Activated naive CD8-positive, alpha-beta T cell treated with anti-CD3 and anti-CD28 coated beads, Interleukin-2, amount 50 U/mL, for 24 hours (primary cell): Measurements from ENCODE around the gene CCR5AS.
"Not testable (repeated sequence)": the region's sequence is repeated elsewhere in the genome, so short reads cannot be mapped to it uniquely, and the experiment has no call there.

Experiments
- ATAC-seq: fragments of 150-1000 bp; cut with Tn5 transposase; one replicate; pipeline ENCODE4 v1.10.0; 2021
- DNase-seq: peaks from one replicate; pipeline ENCODE4 v3.0.0; 2021
- H3K27ac Mint-ChIP-seq: one replicate; pipeline ENCODE4 v1.8.0; 2021; ENCODE audit warnings: mild to moderate bottlenecking, mixed read lengths
- H3K27me3 Mint-ChIP-seq: one replicate; pipeline ENCODE4 v1.8.0; 2021; ENCODE audit warnings: mixed read lengths
- H3K36me3 Mint-ChIP-seq: one replicate; pipeline ENCODE4 v1.8.0; 2021; ENCODE audit warnings: low read depth, mixed read lengths
- H3K4me1 Mint-ChIP-seq: one replicate; pipeline ENCODE4 v1.8.0; 2021; ENCODE audit warnings: mixed read lengths
- H3K4me3 Mint-ChIP-seq: one replicate; pipeline ENCODE4 v1.8.0; 2021; ENCODE audit warnings: mild to moderate bottlenecking, moderate library complexity, mixed read lengths
- H3K9me3 Mint-ChIP-seq: one replicate; pipeline ENCODE4 v1.8.0; 2021; ENCODE audit warnings: mixed read lengths

Gene CCR5AS

DNA sequence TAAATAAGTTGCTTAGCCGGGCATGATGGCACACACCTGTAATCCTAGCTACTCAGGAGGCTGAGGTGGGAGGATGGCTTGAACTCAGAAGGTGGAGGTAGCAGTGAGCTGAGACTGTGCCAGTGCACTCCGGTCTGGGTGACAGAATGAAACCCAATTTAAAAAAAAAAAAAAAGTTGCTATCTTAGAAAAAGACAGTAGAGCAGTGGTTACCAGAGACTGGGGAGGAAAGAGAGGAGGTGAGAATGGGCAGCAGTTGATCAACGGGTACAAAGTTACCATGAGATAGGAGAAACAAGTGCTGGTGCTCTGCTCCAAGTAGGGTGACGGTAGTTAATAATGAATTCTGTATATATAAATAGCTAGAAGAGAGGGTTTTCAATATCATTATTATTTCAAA, 53.8 kb downstream of the CCR5AS start:
- ATAC-seq (no peak), DNase-seq (no peak)
- Mint-ChIP-seq H3K36me3 (peaks cover 2% of the 10 kb centered on the region), H3K27ac (peak overlapping the region; percentile 25), H3K4me3 (no peak overlapping the region), H3K4me1 (peaks cover 65% of the 10 kb centered on the region), H3K27me3 (peaks cover 29% of the 10 kb centered on the region), H3K9me3 (peaks cover 7% of the 10 kb centered on the region)

DNA sequence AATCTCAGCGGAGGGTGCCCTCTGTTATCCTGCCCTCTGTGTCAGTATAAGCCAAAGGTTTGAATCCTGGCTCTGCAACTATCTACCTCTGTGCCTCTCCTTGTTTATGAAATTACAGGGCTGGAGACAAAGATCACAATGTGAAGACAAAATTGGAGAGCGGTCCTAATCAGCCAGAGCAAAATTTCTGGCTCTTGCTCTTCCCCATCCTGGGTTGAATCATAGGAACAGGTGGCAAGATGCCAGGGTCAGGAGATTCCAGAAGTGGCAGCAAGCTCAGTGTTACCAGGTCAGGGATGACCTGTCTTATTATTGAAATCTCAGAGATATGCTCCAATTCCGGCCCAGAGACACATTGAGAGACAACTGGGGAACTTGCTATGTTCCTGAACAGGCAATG, 55.2 kb downstream of the CCR5AS start:
- ATAC-seq (no peak), DNase-seq (no peak)
- Mint-ChIP-seq H3K9me3 (peaks cover 7% of the 10 kb centered on the region), H3K27me3 (peaks cover 29% of the 10 kb centered on the region), H3K36me3 (peaks cover 2% of the 10 kb centered on the region), H3K4me1 (peaks cover 65% of the 10 kb centered on the region), H3K4me3 (no peak overlapping the region), H3K27ac (no peak overlapping the region)

DNA sequence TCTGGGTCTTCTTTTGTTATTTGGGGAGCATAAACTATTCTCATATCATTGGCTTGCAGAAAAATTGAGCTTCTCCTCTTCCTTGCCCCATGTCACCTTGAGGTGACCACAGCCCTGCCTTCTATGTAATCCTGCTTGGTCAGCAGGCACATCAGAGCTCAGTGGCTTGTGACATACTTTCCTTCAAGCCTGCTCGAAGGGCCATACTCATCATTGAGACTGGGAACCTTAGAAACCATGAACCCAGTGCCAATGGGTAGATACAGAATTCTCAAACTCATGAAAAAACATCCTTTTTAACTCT, 56.7 kb downstream of the CCR5AS start:
- DNase-seq = no peak
- Mint-ChIP-seq H3K36me3 (peaks cover 2% of the 10 kb centered on the region), H3K9me3 (peaks cover 7% of the 10 kb centered on the region), H3K27me3 (peaks cover 20% of the 10 kb centered on the region), H3K4me1 (peaks cover 60% of the 10 kb centered on the region), H3K27ac (peak overlapping the region; percentile 49), H3K4me3 (no peak overlapping the region)
- no peak for ATAC-seq

DNA sequence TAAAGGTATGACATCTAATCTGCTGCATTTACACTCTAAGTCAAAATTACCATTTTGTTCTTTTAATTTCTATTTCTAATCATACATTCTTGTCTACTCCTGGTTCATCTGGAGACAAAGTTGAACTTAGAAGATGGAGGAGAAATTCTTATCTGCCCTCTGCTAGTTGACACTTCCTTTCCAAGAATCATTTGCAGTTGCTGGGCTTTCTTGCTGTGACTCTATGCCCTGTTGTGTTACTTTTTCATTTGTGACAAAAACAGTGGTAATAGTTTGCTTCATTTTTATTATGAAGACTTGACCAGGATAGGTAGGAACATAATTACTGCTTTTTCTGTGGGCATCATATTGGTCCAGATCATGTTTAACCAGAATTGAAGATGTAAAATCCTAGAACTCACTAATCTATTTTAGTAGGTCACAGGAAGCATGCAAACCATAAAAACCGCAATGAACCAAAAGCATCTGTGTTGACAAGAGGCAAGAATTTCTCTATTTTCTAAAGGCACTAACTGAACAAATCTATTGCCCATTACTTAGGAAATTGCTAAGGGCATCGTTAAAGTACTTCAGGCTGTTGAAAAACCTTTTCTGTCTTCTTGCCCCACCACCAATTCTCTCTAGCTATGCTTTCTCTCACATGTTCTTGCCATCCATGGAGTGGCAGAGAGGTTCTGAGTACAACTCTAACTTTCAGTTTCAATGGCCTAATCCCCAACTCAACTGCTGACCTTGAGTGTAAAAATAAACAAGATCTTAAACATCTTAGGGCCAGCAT, 57.2 kb downstream of the CCR5AS start:
- H3K4me1 Mint-ChIP-seq = peaks cover 57% of the 10 kb centered on the region

DNA sequence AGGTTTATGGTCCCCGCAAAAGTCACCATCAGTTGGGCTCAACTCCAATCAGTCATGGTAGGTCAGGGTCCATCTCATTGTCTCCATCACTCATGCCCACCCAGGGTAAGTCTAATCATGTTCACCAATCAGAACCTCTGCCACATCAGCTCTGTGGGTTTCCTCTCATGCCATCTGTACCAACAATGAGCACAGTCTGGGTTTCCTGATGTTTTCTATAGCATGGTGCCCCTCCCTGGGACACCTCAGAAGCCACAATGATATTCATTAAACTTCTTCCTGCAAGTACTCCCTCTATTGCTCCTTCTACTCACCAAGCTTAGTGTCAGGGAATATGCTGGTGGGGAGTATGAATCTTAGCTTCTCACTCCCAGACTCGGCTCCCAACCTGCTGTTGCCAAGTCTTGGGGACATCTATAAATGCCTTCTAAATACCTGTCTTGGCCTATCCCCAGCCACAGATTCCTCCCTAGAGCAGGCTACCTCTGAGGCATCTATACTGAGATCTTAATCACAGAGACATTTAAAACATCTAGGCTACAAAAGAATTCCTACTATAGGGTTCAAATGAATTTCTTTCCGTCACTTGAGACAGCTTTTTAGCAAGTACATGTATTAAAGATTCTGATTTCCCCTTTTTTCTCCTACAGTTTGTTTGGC, 57.9 kb downstream of the CCR5AS start:
- H3K4me1 Mint-ChIP-seq = peaks cover 51% of the 10 kb centered on the region
- DNase-seq (no peak), ATAC-seq (no peak)
- peak overlapping the region; percentile 40 for H3K27ac Mint-ChIP-seq
- H3K9me3 Mint-ChIP-seq = peaks cover 7% of the 10 kb centered on the region
- no peak overlapping the region for H3K4me3 Mint-ChIP-seq
- H3K27me3 Mint-ChIP-seq = peaks cover 13% of the 10 kb centered on the region
- H3K36me3 Mint-ChIP-seq = peaks cover 2% of the 10 kb centered on the region

More for the DNA sequence above, 57.2 kb downstream of the CCR5AS start:
- peak overlapping the region; percentile 49 for H3K27ac Mint-ChIP-seq
- H3K36me3 Mint-ChIP-seq = peaks cover 2% of the 10 kb centered on the region
- H3K27me3 Mint-ChIP-seq = peaks cover 17% of the 10 kb centered on the region
- DNase-seq = no peak
- H3K9me3 Mint-ChIP-seq = peaks cover 7% of the 10 kb centered on the region
- no peak for ATAC-seq
- no peak overlapping the region for H3K4me3 Mint-ChIP-seq

DNA sequence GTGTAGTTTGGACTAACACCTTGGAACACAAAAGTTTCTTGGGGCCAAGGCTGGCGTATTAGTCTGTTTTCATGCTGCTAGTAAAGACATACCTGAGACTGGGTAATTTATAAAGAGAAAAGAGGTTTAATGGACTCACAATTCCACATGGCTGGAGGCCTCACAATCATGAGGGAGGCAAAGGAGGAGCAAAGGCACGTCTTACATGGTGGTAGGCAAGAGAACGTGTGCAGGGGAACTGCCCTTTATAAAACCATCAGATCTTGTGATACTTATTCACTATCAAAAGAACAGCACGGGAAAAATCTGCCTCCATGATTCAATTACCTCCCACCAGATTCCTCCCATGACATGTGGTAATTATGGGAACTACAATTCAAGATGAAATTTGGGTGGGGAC, 62.4 kb downstream of the CCR5AS start:
- ATAC-seq = no peak
- peaks cover 5% of the 10 kb centered on the region for H3K36me3 Mint-ChIP-seq
- H3K9me3 Mint-ChIP-seq = peaks cover 16% of the 10 kb centered on the region
- no peak overlapping the region for H3K27ac Mint-ChIP-seq
- H3K4me1 Mint-ChIP-seq = peaks cover 11% of the 10 kb centered on the region
- DNase-seq = no peak
- H3K4me3 Mint-ChIP-seq = no peak overlapping the region
- peaks cover 3% of the 10 kb centered on the region for H3K27me3 Mint-ChIP-seq

DNA sequence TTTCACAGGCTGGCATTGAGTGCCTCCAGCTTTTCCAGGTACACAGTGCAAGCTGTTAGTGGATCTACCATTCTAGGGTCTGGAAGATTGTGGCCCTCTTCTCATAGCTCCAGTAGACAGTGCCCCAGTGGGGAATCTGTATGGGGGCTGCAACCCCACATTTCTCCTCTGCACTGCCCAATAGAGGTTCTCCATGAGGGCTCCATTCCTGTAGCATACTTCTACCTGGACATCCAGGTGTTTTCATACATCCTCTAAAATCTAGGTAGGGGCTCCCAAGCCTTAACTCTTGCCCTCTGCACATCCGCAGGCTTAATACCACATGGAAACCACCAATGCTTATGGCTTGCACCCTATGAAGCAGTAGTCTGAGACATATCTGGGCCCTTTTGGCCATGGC, 68.0 kb downstream of the CCR5AS start:
- no peaks in the 10 kb centered on the region for H3K27me3 Mint-ChIP-seq

DNA sequence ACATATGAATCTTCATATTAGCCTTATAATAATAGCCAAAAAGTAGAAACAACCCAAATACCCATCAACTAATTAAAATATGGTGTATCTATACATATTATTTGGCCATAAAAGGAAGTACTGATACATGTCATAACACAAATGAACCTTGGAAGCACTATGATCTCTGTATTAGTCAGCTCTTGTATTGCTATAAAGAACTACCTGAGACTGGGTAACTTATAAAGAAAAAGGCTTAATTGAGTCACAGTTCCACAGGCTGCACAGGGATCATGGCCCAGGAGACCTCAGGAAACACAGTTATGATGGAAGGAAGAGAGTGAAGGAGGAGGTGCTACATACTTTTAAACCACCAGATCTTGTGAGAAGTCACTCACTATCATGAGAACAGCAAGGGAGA, 69.0 kb downstream of the CCR5AS start:
- peaks cover 15% of the 10 kb centered on the region for H3K36me3 Mint-ChIP-seq
- DNase-seq = no peak
- ATAC-seq = peak; percentile 28
- peaks cover 26% of the 10 kb centered on the region for H3K9me3 Mint-ChIP-seq
- H3K27ac Mint-ChIP-seq = no peak overlapping the region
- no peaks in the 10 kb centered on the region for H3K27me3 Mint-ChIP-seq
- H3K4me3 Mint-ChIP-seq = no peak overlapping the region
- H3K4me1 Mint-ChIP-seq = peaks cover 7% of the 10 kb centered on the region

More for the DNA sequence above, 68.0 kb downstream of the CCR5AS start:
- H3K9me3 Mint-ChIP-seq = peaks cover 26% of the 10 kb centered on the region
- H3K4me3 Mint-ChIP-seq = no peak overlapping the region
- H3K27ac Mint-ChIP-seq = no peak overlapping the region
- peaks cover 7% of the 10 kb centered on the region for H3K4me1 Mint-ChIP-seq
- DNase-seq (no peak), ATAC-seq (no peak)
- peaks cover 15% of the 10 kb centered on the region for H3K36me3 Mint-ChIP-seq

DNA sequence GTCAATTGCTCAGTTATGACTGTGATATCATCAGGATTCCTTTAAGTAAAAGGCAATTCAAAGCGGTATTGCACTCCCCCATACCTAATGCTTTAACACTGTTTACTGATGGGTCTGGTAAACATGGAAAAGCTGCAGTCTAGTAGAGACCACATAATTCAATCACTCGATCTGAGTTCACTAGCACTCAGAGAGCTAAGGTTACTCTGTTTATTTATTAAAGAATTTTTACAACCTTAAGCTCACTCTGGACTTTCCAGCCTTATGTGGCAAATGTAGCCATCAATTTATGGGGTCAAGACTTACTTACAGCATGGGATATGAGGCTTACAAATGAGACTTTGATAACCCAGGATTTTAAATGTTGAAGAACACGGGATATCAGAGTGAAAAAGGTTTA, 71.3 kb downstream of the CCR5AS start:
- no peak overlapping the region for H3K27ac Mint-ChIP-seq
- ATAC-seq (no peak), DNase-seq (no peak)
- peaks cover 6% of the 10 kb centered on the region for H3K27me3 Mint-ChIP-seq
- H3K4me3 Mint-ChIP-seq = no peak overlapping the region
- peaks cover 15% of the 10 kb centered on the region for H3K36me3 Mint-ChIP-seq
- H3K9me3 Mint-ChIP-seq = peaks cover 26% of the 10 kb centered on the region
- peaks cover 9% of the 10 kb centered on the region for H3K4me1 Mint-ChIP-seq

DNA sequence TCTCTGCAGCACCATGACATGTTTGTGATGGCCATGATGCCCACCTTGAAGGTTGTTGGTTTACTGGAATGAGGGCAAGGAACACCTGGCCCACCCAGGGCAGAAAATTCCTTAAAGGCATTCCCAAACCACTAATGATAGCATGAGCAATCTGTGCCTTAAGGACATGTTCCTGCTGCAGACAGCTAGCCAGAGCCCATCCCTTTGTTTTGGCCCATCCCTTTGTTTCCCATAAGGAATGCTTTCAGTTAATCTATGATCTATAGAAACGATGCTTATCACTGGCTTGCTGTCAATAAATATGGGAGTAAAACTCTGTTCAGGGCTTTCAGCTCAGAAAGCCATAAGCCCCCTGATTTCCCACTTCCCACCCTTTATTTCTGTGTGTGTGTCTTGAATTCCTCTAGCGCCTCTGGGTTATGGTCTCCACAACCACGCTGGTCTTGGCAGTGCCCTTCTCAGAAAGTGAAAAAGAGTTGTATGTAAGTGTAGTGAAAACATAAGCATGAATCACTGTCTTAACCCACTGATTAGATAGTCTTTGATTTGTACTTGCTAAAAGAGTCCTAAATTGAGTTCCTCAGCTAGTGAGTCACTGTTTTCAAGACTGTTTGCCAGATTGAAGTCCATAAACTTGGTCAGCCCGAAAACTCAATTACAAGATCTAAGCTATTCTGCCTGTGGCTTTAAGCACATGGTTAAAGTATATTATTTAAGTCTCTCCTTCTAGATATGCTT, 72.0 kb downstream of the CCR5AS start:
- Mint-ChIP-seq H3K4me1 (peaks cover 9% of the 10 kb centered on the region), H3K36me3 (peaks cover 15% of the 10 kb centered on the region), H3K27ac (no peak overlapping the region), H3K9me3 (peaks cover 20% of the 10 kb centered on the region), H3K27me3 (peaks cover 6% of the 10 kb centered on the region), H3K4me3 (no peak overlapping the region)
- peak; percentile 92 for ATAC-seq
- no peak for DNase-seq

DNA sequence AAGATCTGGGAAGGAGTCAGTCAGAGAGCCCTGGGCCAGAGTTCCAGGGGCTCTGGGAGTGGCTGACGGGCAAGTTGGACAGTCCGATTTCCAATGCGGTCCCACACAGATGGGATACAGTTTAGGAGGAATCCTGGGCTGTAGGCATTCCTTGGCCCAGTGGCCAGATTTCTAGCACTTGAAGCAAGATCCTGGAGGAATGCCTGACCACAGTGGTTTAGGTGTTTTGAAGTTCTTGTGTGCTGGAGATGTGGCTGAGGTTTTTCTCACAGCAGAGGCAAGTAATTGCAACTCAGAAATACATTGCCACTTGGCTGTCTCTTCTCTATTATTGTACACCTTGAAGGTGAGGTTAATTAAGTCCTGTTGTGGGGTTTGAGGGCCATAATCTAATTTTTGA, 76.2 kb downstream of the CCR5AS start:
- not testable (repeated sequence) for H3K4me1 Mint-ChIP-seq, H3K27me3 Mint-ChIP-seq, H3K27ac Mint-ChIP-seq, ATAC-seq, DNase-seq, H3K4me3 Mint-ChIP-seq, H3K9me3 Mint-ChIP-seq, H3K36me3 Mint-ChIP-seq

DNA sequence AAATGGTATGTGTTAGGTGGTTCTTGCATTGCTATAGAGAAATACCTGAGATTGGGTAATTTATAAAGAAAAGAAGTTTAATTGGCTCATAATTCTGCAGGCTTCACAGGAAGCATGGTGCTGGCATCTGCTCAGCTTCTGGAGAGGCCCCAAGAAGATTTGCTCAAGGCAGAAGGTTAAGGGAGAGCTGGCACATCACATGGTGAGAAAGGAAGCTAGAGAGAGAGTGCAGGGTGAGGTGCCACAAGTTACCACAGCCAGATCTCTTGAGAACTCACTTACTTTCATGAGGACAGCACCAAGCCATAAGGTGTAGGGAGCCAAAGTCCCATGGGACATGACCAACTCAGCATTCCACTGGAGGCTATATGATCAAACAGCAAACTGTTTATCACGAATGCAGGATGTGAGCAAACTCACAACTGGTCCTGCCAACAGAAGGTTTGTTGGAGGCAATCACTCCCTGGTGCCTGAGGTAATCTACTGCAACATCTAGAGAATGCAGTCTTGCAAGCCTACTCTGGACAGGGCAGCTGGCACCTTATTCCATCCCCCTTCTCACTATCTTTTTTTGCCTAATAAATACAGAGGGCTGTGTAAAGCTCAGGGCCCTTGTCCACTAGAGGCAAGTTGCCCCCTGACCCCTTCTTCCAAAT, 81.1 kb downstream of the CCR5AS start:
- ATAC-seq = no peak
- H3K4me3 Mint-ChIP-seq = no peak overlapping the region
- H3K36me3 Mint-ChIP-seq = no peaks in the 10 kb centered on the region
- DNase-seq = no peak
- H3K27ac Mint-ChIP-seq = no peak overlapping the region
- H3K9me3 Mint-ChIP-seq = no peaks in the 10 kb centered on the region
- peaks cover 8% of the 10 kb centered on the region for H3K4me1 Mint-ChIP-seq
- H3K27me3 Mint-ChIP-seq = peaks cover 12% of the 10 kb centered on the region

DNA sequence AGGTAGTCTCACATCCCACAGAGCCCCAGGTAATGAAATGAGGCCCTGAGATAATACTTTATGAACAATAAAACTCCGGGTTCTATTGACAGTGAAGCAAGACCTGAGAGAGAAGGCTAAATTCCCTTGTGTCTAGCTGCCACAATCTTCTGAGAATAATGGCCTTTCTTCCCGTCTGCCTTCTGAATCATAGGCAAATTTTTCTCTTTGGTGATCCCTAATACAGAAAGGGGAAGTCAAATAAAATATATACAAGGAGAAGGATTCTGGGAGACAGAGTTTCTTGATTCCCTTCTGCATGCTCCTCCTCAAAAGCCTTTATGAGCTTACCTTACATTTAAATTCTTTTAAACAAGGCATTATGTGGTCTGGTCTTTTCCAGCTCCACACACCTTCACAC, 82.8 kb downstream of the CCR5AS start:
- Mint-ChIP-seq H3K36me3 (no peaks in the 10 kb centered on the region), H3K4me3 (no peak overlapping the region), H3K9me3 (no peaks in the 10 kb centered on the region), H3K4me1 (peaks cover 12% of the 10 kb centered on the region), H3K27me3 (peaks cover 16% of the 10 kb centered on the region), H3K27ac (no peak overlapping the region)
- DNase-seq (no peak), ATAC-seq (no peak)

DNA sequence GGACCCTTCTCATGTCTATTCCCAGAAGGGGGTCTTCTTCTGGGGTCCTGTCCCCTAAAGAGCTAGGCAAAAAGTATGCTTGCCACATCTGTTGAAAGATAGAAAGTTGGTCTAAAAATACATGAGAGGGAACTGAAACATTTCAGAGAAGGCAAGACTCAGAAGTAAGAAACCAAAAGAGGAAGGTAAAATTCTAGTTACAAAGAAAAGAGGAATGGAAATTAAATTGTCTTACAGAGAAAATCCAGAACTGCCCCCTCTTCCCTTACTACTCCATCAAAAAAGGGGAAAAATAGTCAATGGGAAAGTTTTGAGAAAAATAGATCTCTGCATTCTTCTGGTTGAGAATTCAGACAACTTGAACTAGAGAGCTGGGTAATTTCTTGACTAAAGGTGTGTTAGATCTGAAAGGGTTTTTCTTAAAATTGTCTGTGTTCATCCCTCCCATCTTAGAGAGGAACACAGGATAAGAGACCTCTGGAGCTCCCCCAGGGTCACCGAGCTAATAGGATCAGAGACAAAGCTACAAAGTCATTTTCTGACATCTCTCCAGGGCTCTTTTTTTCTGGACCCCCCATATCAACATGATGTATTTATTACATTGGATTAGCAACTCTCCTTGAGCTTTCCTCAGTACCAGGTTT, 85.3 kb downstream of the CCR5AS start:
- peaks cover 12% of the 10 kb centered on the region for H3K4me1 Mint-ChIP-seq
- DNase-seq (no peak), ATAC-seq (no peak)
- H3K27me3 Mint-ChIP-seq = peaks cover 16% of the 10 kb centered on the region
- H3K4me3 Mint-ChIP-seq = no peak overlapping the region
- H3K36me3 Mint-ChIP-seq = no peaks in the 10 kb centered on the region
- peak overlapping the region; percentile 3 for H3K27ac Mint-ChIP-seq
- peaks cover 13% of the 10 kb centered on the region for H3K9me3 Mint-ChIP-seq
